H9 (cell line): ENCODE measurements around the gene PABPC1L2B. TPM values are rescaled to one million over a fixed set of nuclear protein-coding genes. Genes with fewer than 3 reads are reported as not detected.

Experiments
- DNase-seq: peaks from one replicate; pipeline ENCODE4 v3.0.0-alpha.2; 2017
- H2AFZ ChIP-seq: one replicate; pipeline ENCODE4 v1.6.1; 2013; ENCODE audit warnings: mild to moderate bottlenecking, low read length, control low read depth, moderate library complexity
- H2AK5ac ChIP-seq: 2 replicates; pipeline ENCODE4 v1.6.1; 2013; ENCODE audit warnings: low read length, control low read depth, mixed read lengths; ENCODE audit not compliant: insufficient read length
- H2BK120ac ChIP-seq: one replicate; pipeline ENCODE4 v1.6.1; 2013; ENCODE audit warnings: low read depth, mild to moderate bottlenecking, low read length, control low read depth, inconsistent platforms; ENCODE audit not compliant: poor library complexity, severe bottlenecking
- H2BK12ac ChIP-seq: 2 replicates; pipeline ENCODE4 v1.6.1; 2013; ENCODE audit warnings: low read length, control low read depth, mixed read lengths, low read depth; ENCODE audit not compliant: insufficient read length
- H2BK15ac ChIP-seq: 2 replicates; pipeline ENCODE4 v1.6.1; 2013; ENCODE audit warnings: low read depth, low read length, control low read depth
- H2BK20ac ChIP-seq: one replicate; pipeline ENCODE4 v1.6.1; 2013; ENCODE audit warnings: low read depth, mild to moderate bottlenecking, low read length, control low read depth, inconsistent platforms; ENCODE audit not compliant: poor library complexity, severe bottlenecking
- H2BK5ac ChIP-seq: 2 replicates; pipeline ENCODE4 v1.6.1; 2013; ENCODE audit warnings: low read length, control low read depth, mixed read lengths; ENCODE audit not compliant: insufficient read length
- H3K14ac ChIP-seq: 2 replicates; pipeline ENCODE4 v1.6.1; 2013; ENCODE audit warnings: low read length, control low read depth; ENCODE audit not compliant: insufficient read depth
- H3K18ac ChIP-seq: 2 replicates; pipeline ENCODE4 v1.6.1; 2013; ENCODE audit warnings: low read depth, mild to moderate bottlenecking, mixed read lengths, low read length, control low read depth; ENCODE audit not compliant: insufficient read length
- H3K23ac ChIP-seq: 2 replicates; pipeline ENCODE4 v1.6.1; 2013; ENCODE audit warnings: low read length, control low read depth, mixed read lengths, low read depth; ENCODE audit not compliant: insufficient read length
- H3K23me2 ChIP-seq: 2 replicates; pipeline ENCODE4 v1.6.1; 2013; ENCODE audit warnings: low read depth, mild to moderate bottlenecking, mixed read lengths, low read length, control low read depth; ENCODE audit not compliant: insufficient read length, poor library complexity, severe bottlenecking
- H3K27ac ChIP-seq: 2 replicates; pipeline ENCODE4 v1.5.1; 2013; ENCODE audit warnings: low read length, control low read depth, mixed read lengths, low read depth; ENCODE audit not compliant: insufficient read length
- H3K27me3 ChIP-seq: 2 replicates; pipeline ENCODE4 v1.6.1; 2013; ENCODE audit warnings: low read length, control low read depth, inconsistent platforms; ENCODE audit not compliant: insufficient read depth
- H3K4ac ChIP-seq: 2 replicates; pipeline ENCODE4 v1.6.1; 2013; ENCODE audit warnings: low read depth, mild to moderate bottlenecking, control low read depth, inconsistent platforms, low read length, moderate library complexity
- H3K4me1 ChIP-seq: 2 replicates; pipeline ENCODE4 v1.6.1; 2013; ENCODE audit warnings: low read length, control low read depth, inconsistent platforms; ENCODE audit not compliant: insufficient read depth
- H3K4me2 ChIP-seq: 2 replicates; pipeline ENCODE4 v1.6.1; 2013; ENCODE audit warnings: low read length, control low read depth, mixed read lengths; ENCODE audit not compliant: insufficient read length, insufficient read depth
- H3K56ac ChIP-seq: 2 replicates; pipeline ENCODE4 v1.6.1; 2013; ENCODE audit warnings: low read depth, mild to moderate bottlenecking, mixed read lengths, low read length, control low read depth; ENCODE audit not compliant: insufficient read length
- H3K79me1 ChIP-seq: 2 replicates; pipeline ENCODE4 v1.6.1; 2013; ENCODE audit warnings: low read depth, mild to moderate bottlenecking, moderate library complexity, low read length, control low read depth, inconsistent platforms; ENCODE audit not compliant: insufficient read depth, poor library complexity, severe bottlenecking
- H3K79me2 ChIP-seq: 2 replicates; pipeline ENCODE4 v1.6.1; 2013; ENCODE audit warnings: low read length, control low read depth, inconsistent platforms; ENCODE audit not compliant: insufficient read depth
- H3K9ac ChIP-seq: 2 replicates; pipeline ENCODE4 v1.6.1; 2013; ENCODE audit warnings: low read length, control low read depth, mixed read lengths; ENCODE audit not compliant: insufficient read length; ENCODE audit errors: extremely low read depth
- H3K9me3 ChIP-seq: one replicate; pipeline ENCODE4 v1.6.1; 2013; ENCODE audit warnings: low read depth, low read length, inconsistent platforms; ENCODE audit not compliant: control insufficient read depth
- H3T11ph ChIP-seq: one replicate; pipeline ENCODE4 v1.6.1; 2013; ENCODE audit warnings: mild to moderate bottlenecking, low read length, control low read depth, inconsistent platforms
- H4K20me1 ChIP-seq: one replicate; pipeline ENCODE4 v1.6.1; 2013; ENCODE audit not compliant: control insufficient read depth, insufficient read length, insufficient read depth
- H4K5ac ChIP-seq: 2 replicates; pipeline ENCODE4 v1.6.1; 2013; ENCODE audit warnings: low read depth, mild to moderate bottlenecking, mixed read lengths, low read length, control low read depth; ENCODE audit not compliant: insufficient read length
- H4K8ac ChIP-seq: replicated peaks from 2 replicates; pipeline ENCODE4 v1.6.1; 2013; ENCODE audit warnings: low read length, control low read depth, mixed read lengths, low read depth; ENCODE audit not compliant: insufficient read length
- H4K91ac ChIP-seq: 2 replicates; pipeline ENCODE4 v1.6.1; 2013; ENCODE audit warnings: low read depth, mild to moderate bottlenecking, moderate library complexity, mixed read lengths, low read length, control low read depth; ENCODE audit not compliant: insufficient read length
- H3K27ac Mint-ChIP-seq, 3 experiments: 2 replicates in 2 of 3; 3 replicates in 1 of 3; pipeline ENCODE4 v1.8.0; 2020 to 2021; ENCODE audit warnings: mixed read lengths in 3 of 3, mild to moderate bottlenecking in 1 of 3, moderate library complexity in 1 of 3
- H3K27me3 Mint-ChIP-seq: 2 replicates; pipeline ENCODE4 v1.8.0; 2021; ENCODE audit warnings: low read depth, mild to moderate bottlenecking, moderate library complexity, mixed read lengths
- H3K36me3 Mint-ChIP-seq, 3 experiments: 2 replicates in 2 of 3; 3 replicates in 1 of 3; pipeline ENCODE4 v1.8.0; 2020 to 2021; ENCODE audit warnings: low read depth in 3 of 3, mixed read lengths in 3 of 3; ENCODE audit not compliant: insufficient read depth in 1 of 3
- H3K4me1 Mint-ChIP-seq, 2 experiments: 2 replicates each; pipeline ENCODE4 v1.8.0; 2020; ENCODE audit warnings: mixed read lengths in 2 of 2
- H3K4me3 Mint-ChIP-seq, 2 experiments: 2 replicates in 1 of 2; 3 replicates in 1 of 2; pipeline ENCODE4 v1.8.0; 2020 to 2021; ENCODE audit warnings: mild to moderate bottlenecking in 2 of 2, mixed read lengths in 2 of 2, moderate library complexity in 1 of 2
- H3K9me3 Mint-ChIP-seq, 2 experiments: 2 replicates in 1 of 2; 3 replicates in 1 of 2; pipeline ENCODE4 v1.8.0; 2020; ENCODE audit warnings: mild to moderate bottlenecking in 2 of 2, mixed read lengths in 2 of 2, moderate library complexity in 1 of 2
- WGBS: extraction: QIAGEN DNeasy Blood & Tissue Kit; methylation state at CpG from one replicate; pipeline ENCODE4 v1.1.7; 2013; ENCODE audit warnings: missing lambda C conversion rate, low lambda C conversion rate, mixed read lengths; ENCODE audit not compliant: insufficient read length; ENCODE audit errors: extremely low coverage; 5-methylcytosine and 5-hydroxymethylcytosine counted together
- total RNA-seq: library from RNA; stranded (reverse); gene quantifications from 2 replicates; pipeline ENCODE4 v1.2.1, GENCODE V29; 2021
- TF ChIP-seq, protein P1 (sequence below): fragments of 200-600 bp; sonication (generic); conservative IDR thresholded peaks from 3 replicates; pipeline ENCODE4 v1.8.0; 2021; ENCODE audit warnings: antibody characterized with exemption, mild to moderate bottlenecking

Gene PABPC1L2B
- total RNA-seq, 1 experiment from 2014 or later: 1.8 TPM

DNA sequence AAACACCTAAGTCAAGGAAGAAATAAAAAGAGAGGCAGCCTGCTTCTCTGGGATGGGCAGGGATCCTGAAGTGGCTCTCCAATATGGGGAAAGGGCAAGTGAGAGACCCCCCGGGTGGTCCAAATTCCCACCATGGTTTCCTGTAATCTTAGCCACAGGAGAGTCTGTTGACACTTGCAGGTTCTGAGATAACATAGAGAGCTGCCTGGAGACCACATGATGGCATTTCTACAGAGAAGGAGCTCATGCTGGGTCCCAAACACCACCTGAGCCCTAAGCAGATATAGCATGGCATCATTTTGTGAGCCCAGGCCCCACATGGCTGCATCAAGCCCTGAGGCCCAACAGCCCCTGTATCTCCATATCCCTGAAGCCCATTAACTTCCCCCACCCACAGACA is 26.1 kb downstream of the PABPC1L2B start:
- no peak overlapping the region for H2BK20ac ChIP-seq
- TF ChIP-seq, protein P1, sequence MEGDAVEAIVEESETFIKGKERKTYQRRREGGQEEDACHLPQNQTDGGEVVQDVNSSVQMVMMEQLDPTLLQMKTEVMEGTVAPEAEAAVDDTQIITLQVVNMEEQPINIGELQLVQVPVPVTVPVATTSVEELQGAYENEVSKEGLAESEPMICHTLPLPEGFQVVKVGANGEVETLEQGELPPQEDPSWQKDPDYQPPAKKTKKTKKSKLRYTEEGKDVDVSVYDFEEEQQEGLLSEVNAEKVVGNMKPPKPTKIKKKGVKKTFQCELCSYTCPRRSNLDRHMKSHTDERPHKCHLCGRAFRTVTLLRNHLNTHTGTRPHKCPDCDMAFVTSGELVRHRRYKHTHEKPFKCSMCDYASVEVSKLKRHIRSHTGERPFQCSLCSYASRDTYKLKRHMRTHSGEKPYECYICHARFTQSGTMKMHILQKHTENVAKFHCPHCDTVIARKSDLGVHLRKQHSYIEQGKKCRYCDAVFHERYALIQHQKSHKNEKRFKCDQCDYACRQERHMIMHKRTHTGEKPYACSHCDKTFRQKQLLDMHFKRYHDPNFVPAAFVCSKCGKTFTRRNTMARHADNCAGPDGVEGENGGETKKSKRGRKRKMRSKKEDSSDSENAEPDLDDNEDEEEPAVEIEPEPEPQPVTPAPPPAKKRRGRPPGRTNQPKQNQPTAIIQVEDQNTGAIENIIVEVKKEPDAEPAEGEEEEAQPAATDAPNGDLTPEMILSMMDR: no peak
- no peak overlapping the region for H3K4me3 Mint-ChIP-seq
- peaks cover 28% of the 10 kb centered on the region for H3K9me3 ChIP-seq
- no peak overlapping the region for H2AK5ac ChIP-seq
- H3T11ph ChIP-seq: no peak overlapping the region
- peaks cover 9 to 13% (median 11%) of the 10 kb centered on the region in 3 experiments; a peak in 5 of 7 replicates for H3K36me3 Mint-ChIP-seq
- no peaks in the 10 kb centered on the region for H3K79me1 ChIP-seq
- no peaks in the 10 kb centered on the region for H3K27me3 ChIP-seq
- H3K18ac ChIP-seq: no peak overlapping the region
- no peak overlapping the region for H3K14ac ChIP-seq
- no peak overlapping the region for H3K27ac ChIP-seq
- no peak overlapping the region for H4K8ac ChIP-seq
- H2AFZ ChIP-seq: no peak overlapping the region
- H3K4me2 ChIP-seq: no peak overlapping the region
- H3K9ac ChIP-seq: no peak overlapping the region
- H2BK12ac ChIP-seq: no peak overlapping the region
- peaks cover 68 to 76% of the 10 kb centered on the region in 2 experiments for H3K9me3 Mint-ChIP-seq
- no peaks in the 10 kb centered on the region for H4K20me1 ChIP-seq
- no peaks in the 10 kb centered on the region for H3K4me1 ChIP-seq
- WGBS: no CpG with 5 or more reads among the region's 1 CpG
- no peaks in the 10 kb centered on the region for H3K79me2 ChIP-seq
- no peak overlapping the region for H2BK15ac ChIP-seq
- no peak overlapping the region for H2BK120ac ChIP-seq
- H3K56ac ChIP-seq: no peak overlapping the region
- no peak overlapping the region for H3K23ac ChIP-seq
- no peak overlapping the region for H2BK5ac ChIP-seq
- H3K27me3 Mint-ChIP-seq: no peaks in the 10 kb centered on the region
- H3K23me2 ChIP-seq: no peaks in the 10 kb centered on the region
- peaks cover 8 to 14% of the 10 kb centered on the region in 2 experiments for H3K4me1 Mint-ChIP-seq
- no peak overlapping the region for H4K91ac ChIP-seq
- no peak overlapping the region for H3K4ac ChIP-seq
- DNase-seq: no peak
- H3K27ac Mint-ChIP-seq: no peak overlapping the region
- no peak overlapping the region for H4K5ac ChIP-seq

Other genes starting within 250 kb of the PABPC1L2B start
- not detected in 2 replicates for gene DMRTC1B, start 226.0 kb upstream of the PABPC1L2B start, total RNA-seq
- gene FAM236B, start 220.3 kb upstream of the PABPC1L2B start, total RNA-seq: not detected in 2 replicates
- not detected in 2 replicates for gene FAM236D, start 194.7 kb upstream of the PABPC1L2B start, total RNA-seq
- gene FAM236C, start 90.3 kb upstream of the PABPC1L2B start, total RNA-seq: not detected in 2 replicates
- gene FAM236A, start 64.7 kb upstream of the PABPC1L2B start, total RNA-seq: not detected in 2 replicates
- not detected in 2 replicates for gene DMRTC1, start 59.1 kb upstream of the PABPC1L2B start, total RNA-seq
- gene PABPC1L2A, start 76.6 kb downstream of the PABPC1L2B start, total RNA-seq: 0.35 and 0.52 TPM in 2 replicates
- 12.2 and 12.8 TPM in 2 replicates for gene NAP1L2, start 211.9 kb downstream of the PABPC1L2B start, total RNA-seq